ENCODE measurements around the gene FSD1.
"Not testable (repeated sequence)": the region's sequence is repeated elsewhere in the genome, so short reads cannot be mapped to it uniquely, and the experiment has no call there.

FSD1 gene

DNA sequence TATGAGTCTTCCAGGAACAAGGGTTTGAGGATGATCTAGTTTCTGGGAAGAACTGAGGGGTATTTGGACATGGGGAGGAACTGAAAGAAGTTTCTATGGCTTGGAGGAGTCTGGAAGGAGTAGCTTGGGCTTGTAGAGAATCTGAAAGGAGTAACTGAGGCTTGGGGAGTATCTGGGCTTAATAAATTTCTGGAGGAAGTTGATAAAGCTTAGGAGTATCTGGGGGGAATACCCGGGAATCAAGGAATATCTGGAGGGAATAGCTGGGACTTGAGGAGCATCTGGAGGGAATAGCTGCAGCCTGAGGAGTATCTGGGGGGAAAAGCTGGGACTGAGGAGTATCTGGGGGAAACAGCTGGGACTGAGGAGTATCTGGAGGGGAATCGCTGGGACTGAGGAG is 16.0 kb downstream of the FSD1 start:
- DNase-seq, result no peak

DNA sequence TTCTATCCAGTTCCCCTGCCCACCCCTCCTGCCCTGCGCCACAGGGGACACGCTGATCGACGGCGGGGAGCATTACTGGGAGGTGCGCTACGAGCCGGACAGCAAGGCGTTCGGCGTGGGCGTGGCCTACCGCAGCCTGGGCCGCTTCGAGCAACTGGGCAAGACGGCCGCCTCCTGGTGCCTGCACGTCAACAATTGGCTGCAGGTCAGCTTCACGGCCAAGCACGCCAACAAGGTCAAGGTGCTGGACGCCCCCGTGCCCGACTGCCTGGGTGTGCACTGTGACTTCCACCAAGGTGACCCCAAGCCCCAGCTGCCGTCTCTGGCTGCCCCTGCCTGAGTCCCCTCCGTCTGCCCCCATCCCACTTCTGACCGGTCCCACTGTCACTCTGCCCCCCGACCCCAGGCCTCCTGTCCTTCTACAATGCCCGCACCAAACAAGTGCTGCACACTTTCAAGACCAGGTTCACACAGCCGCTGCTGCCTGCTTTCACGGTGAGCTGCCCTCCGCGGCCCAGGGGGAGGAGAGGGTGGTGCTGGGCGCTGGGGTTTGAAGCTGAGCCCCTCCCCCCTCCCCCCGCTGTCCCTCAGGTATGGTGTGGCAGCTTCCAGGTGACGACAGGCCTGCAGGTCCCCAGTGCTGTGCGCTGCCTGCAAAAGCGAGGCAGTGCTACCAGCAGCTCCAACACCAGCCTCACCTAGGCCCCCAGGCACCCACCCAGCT is 18.7 kb downstream of the FSD1 start:
- no peak for DNase-seq

- DNase-seq, result no peak
Observed at GRCh38 chr19:4323692-4324091, 19.3 kb downstream of the FSD1 start.

DNA sequence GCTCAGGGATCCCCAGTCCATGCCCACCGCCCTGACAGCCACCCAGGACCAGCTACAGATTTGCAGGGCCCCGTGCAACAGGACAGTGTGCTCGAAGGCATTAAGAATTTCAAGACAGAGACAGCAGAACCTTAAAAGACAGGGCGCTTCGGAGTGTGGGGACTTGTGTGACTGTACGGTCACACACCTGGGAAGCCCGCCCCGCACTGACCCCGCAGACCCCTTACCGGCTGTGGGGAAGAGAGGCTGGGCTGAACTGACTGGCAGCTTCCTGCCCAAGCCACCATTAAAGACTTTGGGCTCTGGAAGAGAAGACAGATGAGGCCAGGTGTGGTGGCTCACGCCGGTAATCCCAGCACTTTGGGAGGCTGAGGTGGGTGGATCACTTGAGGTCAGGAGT is 19.8 kb downstream of the FSD1 start:
- no peak for DNase-seq

- DNase-seq, result no peak
Observed at GRCh38 chr19:4326215-4326836, 21.9 kb downstream of the FSD1 start.

DNA sequence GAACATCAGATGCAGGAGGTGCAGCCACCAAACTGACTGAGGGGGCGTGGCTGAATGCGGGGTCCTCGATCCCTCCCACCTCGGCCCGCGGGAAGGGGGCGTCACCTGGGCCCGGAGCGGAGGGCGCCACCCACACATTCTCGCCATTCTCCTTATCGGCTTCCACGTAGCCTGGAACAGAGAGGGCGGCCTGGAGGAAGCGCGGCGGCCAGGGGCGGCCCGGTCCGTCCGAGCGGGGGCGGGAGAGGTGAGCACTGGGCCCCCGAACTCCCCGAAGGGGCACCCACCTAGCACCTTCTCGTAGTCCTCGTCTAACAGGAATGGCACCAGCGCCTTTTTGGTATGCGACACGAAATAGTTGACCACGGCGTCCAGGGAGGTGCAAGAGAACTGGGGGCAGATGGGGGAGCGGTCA is 22.4 kb downstream of the FSD1 start:
- DNase-seq, result no peak

- peak; percentile 58 for DNase-seq
Observed at GRCh38 chr19:4327252-4327876, 23.0 kb downstream of the FSD1 start.

DNA sequence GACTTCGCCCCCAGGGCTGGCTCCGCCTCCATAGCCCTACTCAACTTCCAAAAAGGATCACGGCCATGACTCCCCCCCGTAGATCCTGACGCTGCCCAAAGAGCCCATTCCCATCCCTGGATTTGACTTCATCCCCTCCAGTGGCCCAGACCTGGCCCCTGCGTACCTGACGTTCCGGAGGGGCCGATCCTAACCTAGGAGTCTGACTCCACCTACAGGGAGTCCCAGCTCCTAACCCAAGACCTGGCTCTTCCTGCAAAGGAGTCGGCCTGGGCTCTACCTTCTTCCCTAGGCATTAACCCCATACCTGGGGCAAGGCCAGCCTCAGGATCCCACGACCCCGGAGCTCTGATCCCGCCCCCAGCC is 23.5 kb downstream of the FSD1 start:
- DNase-seq, result no peak

GRCh38 chr19:4328243-4328990 is 24.0 kb downstream of the FSD1 start:
- DNase-seq, result peak; percentile 79

GRCh38 chr19:4328991-4329681 is 24.7 kb downstream of the FSD1 start:
- DNase-seq, result not testable (repeated sequence)

- no peak for DNase-seq
Observed at GRCh38 chr19:4329858-4330257, 25.5 kb downstream of the FSD1 start.

DNA sequence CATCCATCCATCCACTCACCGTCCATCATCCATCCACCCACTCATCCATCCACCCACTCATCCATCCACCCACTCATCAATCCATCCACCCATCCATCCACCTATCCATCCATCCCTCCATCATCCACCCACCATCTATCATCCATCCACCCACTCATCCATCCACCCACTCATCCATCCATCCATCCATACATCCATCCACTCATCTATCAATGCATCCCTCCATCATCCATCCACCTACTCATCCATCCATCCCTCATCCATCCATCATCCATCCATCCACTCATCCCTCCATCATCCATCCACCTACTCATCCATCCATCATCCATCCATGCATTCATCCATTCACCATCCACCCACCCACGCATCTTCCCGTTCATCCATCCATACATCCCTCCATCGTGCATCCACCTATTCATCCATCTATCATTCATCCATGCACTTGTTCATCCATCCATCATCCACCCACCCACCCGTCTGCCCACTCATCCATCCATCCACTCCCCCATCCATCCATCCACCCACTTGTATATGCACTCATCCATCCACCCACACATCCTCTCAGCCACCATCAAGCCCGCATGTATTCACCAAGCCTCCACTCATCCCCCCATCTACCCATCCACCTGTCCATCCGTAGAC is 30.7 kb downstream of the FSD1 start:
- DNase-seq, result no peak

- no peak for DNase-seq
Observed at GRCh38 chr19:4337906-4338440, 33.6 kb downstream of the FSD1 start.

DNA sequence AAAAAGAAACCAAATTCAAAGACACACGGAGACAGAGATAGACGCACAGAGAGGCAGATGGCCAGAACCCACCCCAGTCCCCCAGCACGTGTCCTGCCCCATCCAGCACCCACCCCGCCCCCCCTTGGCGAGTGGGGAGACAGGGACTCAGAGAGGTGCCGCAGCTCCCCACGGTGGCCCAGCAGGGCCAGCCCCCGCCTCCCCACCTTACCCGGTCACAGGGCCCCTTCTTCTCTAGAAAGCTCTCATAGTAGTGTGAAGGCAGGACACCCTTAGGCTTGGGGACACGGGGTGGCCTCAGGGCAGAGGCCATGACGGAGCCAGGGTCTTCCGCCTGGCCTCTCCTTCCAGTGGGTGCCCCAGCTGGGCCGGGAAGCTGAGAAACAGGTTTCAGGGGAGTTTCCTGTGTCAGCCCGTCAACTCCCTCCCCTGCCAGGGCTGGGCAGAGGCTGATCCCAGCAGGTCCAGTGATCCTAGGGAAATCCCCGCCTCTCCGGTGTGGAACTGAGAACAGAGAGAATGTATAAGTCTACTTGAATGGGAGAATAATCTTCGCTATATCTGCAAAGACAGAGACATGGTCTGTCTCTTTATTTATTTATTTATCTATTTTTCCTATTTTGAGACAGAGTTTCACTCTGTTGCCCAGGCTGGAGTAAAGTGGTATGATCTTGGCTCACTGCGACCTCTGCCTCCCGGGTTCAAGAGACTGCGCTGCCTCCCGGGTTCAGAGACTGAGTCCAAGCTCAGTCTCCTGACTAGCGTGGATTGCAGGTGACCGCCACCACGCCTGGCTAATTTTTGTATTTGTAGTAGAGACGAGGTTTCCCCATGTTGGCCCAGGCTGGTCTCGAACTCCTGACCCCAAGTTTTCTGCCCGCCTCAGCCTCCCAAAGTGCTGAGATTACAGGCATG is 34.3 kb downstream of the FSD1 start, which contains the start of gene STAP2:
STAP2 (minus strand) TSS at position 387 of the 915 bp plus-strand sequence; CDS start at position 313, 74 bp downstream.
- DNase-seq, result peak; percentile 52

DNA sequence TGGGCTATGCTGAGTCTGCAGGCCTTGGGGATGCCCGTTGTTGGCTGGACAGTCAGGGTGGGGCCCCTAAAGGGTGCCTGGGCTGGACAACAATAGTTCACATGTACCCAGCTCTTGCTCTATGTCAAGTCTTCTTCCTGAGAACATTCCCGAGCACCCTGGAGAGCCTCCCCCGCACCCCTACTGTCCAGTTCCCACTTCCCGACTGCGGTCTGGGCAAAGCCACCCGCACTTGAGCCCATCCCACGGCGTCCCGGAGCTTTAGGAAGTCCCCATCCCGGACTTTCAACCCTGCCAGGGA is 37.9 kb downstream of the FSD1 start:
- DNase-seq, result no peak

- peak; percentile 100 for DNase-seq
Observed at GRCh38 chr19:4342615-4343369, 38.4 kb downstream of the FSD1 start.

DNA sequence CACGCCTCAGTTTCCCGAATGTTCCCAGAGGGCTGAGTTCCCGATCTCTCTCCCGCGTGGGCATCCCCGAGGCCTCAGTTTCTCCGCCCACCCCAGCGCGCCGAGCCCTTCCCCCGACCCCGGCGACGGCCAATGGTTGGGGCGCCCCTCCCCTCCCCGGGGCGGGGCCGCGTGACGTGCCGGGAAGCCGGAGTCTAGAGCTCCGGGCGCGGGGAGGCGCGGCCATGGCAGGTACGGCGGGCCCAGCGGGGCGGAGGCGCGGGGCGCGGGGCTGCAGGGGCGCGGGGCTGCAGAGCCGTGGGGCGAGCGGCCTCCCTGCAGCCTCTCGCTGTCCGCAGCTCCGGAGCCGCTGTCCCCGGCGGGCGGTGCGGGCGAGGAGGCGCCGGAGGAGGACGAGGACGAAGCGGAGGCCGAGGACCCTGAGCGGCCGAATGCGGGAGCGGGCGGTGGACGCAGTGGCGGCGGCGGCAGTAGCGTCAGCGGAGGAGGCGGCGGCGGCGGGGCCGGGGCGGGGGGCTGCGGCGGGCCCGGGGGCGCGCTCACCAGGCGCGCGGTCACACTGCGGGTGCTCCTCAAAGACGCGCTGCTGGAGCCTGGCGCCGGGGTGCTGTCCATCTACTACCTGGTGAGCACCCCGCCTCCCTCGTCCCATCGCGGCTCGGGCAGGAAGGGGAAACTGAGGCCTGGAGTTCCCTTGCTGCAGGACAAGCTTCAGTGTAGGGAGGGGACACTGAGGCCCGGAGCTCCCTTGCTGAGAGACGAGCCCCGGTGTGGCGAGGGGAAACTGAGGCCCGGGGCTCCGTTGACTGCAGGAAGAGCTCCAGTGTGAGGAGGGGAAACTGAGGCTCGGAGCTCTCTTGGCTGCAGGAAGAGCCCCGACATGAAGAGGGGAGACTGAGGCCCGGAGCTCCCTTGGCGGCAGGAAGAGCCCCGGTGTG is 39.2 kb downstream of the FSD1 start, which contains the start of gene MPND:
MPND (plus strand) TSS at position 193 of the 938 bp plus-strand sequence; CDS start at position 225, 32 bp downstream.
- peak; percentile 85 for DNase-seq

DNA sequence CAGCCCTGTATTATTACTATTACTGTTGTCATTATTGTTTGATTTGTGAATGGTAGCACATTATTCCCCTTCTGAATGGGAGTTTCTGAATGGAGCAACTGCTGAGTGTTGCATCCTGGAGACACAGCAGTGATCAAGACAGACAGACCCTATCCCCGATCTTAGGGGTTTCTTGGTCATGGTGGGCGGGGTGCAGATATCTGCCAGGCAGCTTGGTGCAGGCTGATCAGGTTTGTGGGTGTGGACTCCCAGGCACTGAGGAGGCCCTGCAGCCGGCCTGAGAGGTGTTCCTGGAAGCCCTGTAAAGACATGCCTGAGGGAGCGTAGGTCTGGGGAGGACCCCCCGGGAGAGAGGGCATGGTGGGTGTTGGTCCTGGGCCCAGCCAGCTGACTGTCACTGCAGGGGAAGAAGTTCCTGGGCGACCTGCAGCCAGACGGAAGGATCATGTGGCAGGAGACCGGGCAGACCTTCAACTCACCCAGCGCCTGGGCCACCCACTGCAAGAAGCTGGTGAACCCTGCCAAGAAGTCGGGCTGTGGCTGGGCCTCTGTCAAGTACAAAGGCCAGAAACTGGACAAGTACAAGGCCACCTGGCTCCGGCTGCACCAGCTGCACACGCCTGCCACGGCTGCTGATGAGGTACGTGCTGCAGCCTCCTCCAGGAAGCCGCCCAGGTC is 41.1 kb downstream of the FSD1 start:
- DNase-seq, result no peak
